PC-3 (cell line): Measurements from ENCODE around the gene MZB1. TPM values are rescaled to one million over a fixed set of nuclear protein-coding genes. Genes with fewer than 3 reads are reported as not detected.

Experiments
- ATAC-seq: fragments of 200-7000 bp; cut with Tn5 transposase; 2 replicates; pipeline ENCODE4 v1.9.1; 2020; ENCODE audit warnings: mild to moderate bottlenecking, moderate library complexity
- BruUV-seq: library from RNA; stranded (reverse); fragments of 400-500 nt; replicated peaks from 2 replicates; lab custom pipeline; 2021; lab: Mats Ljungman, UMichigan
- CTCF ChIA-PET: fragments of 300-600 bp; sonication (Branson Sonifier 250); formaldehyde crosslinking; loops from one replicate; lab custom pipeline; 2022; ENCODE audit warnings: antibody characterized with exemption; lab: Charles Lee
- POLR2A ChIA-PET: fragments of 300-600 bp; sonication (Branson Sonifier 250); formaldehyde crosslinking; loops from one replicate; lab custom pipeline; 2022; ENCODE audit warnings: antibody characterized with exemption; ENCODE audit not compliant: unreplicated experiment; lab: Charles Lee
- DNase-seq: peaks from one replicate; pipeline ENCODE4 v3.0.0-alpha.2; 2015
- H2AFZ ChIP-seq: fragments of 300-600 bp; sonication (generic); 2 replicates; pipeline ENCODE4 v1.6.0; 2016; ENCODE audit warnings: antibody characterized with exemption, low read length
- H3F3A ChIP-seq: fragments of 300-600 bp; sonication (generic); one replicate; pipeline ENCODE4 v1.6.0; 2017; ENCODE audit warnings: antibody characterized with exemption, low read length, control low read depth, mild to moderate bottlenecking; ENCODE audit not compliant: unreplicated experiment
- H3K27ac ChIP-seq: fragments of 300-600 bp; sonication (generic); 2 replicates; pipeline ENCODE4 v1.5.1; 2016; ENCODE audit warnings: mild to moderate bottlenecking, low read length
- H3K27me3 ChIP-seq: fragments of 300-600 bp; sonication (generic); 2 replicates; pipeline ENCODE4 v1.6.1; 2016; ENCODE audit warnings: low read length, mixed read lengths
- H3K36me3 ChIP-seq: fragments of 300-600 bp; sonication (generic); 2 replicates; pipeline ENCODE4 v1.6.1; 2016; ENCODE audit warnings: low read depth, mixed run types, low read length, mixed read lengths
- H3K4me1 ChIP-seq: fragments of 300-600 bp; sonication (generic); 2 replicates; pipeline ENCODE4 v1.5.1; 2016; ENCODE audit warnings: low read length; ENCODE audit not compliant: insufficient read depth
- H3K4me2 ChIP-seq: fragments of 300-600 bp; sonication (generic); 2 replicates; pipeline ENCODE4 v1.6.0; 2016; ENCODE audit warnings: low read length
- H3K4me3 ChIP-seq: fragments of 300-600 bp; sonication (generic); 2 replicates; pipeline ENCODE4 v1.5.1; 2016; ENCODE audit warnings: mild to moderate bottlenecking, low read length, mixed read lengths
- H3K79me2 ChIP-seq: fragments of 300-600 bp; sonication (generic); 2 replicates; pipeline ENCODE4 v1.6.1; 2017; ENCODE audit warnings: low read length, mixed read lengths
- H3K9ac ChIP-seq: fragments of 300-600 bp; sonication (generic); 2 replicates; pipeline ENCODE4 v1.6.0; 2016; ENCODE audit warnings: mild to moderate bottlenecking, low read length
- H3K9me2 ChIP-seq: fragments of 300-600 bp; sonication (generic); replicated peaks from 2 replicates; pipeline ENCODE4 v1.6.1; 2016; ENCODE audit warnings: mixed run types, low read length, mixed read lengths
- H3K9me3 ChIP-seq: fragments of 300-600 bp; sonication (generic); 2 replicates; pipeline ENCODE4 v1.6.1; 2016; ENCODE audit warnings: low read length, mixed read lengths
- H4K20me1 ChIP-seq: fragments of 300-600 bp; sonication (generic); 2 replicates; pipeline ENCODE4 v1.6.1; 2016; ENCODE audit warnings: low read length, mixed read lengths
- CTCF ChIP-seq: fragments of 300-600 bp; sonication (generic); conservative IDR thresholded peaks from 2 replicates; pipeline ENCODE4 v1.5.1; 2017; ENCODE audit warnings: antibody characterized with exemption, low read depth, mild to moderate bottlenecking, low read length
- EZH2 ChIP-seq: fragments of 300-600 bp; sonication (generic); IDR thresholded peaks from one replicate; pipeline ENCODE4 v1.6.1; 2017; ENCODE audit warnings: antibody characterized with exemption, mild to moderate bottlenecking, low read length; ENCODE audit not compliant: unreplicated experiment
- EZH2phosphoT487 ChIP-seq: fragments of 300-600 bp; sonication (generic); IDR thresholded peaks from 2 replicates; pipeline ENCODE4 v1.6.1; 2018; ENCODE audit warnings: mild to moderate bottlenecking, antibody characterized with exemption, low read length, borderline replicate concordance
- intact Hi-C: fragments of 100-400 bp; cut with micrococcal nuclease; formaldehyde crosslinking; loops from 2 replicates; pipeline ENCODE4 v1.9.0; 2023
- total RNA-seq: library from RNA; depleted of rRNA; stranded (reverse); fragments of >200 nt; gene quantifications from 2 replicates; pipeline ENCODE4 v1.2.3, GENCODE V29; 2014

Gene MZB1
- total RNA-seq, 1 experiment from 2014 or later, result 0.22 TPM

- CTCF ChIA-PET, result no interaction called here
- intact Hi-C loops, result no loop called here
- ATAC-seq (no peak), DNase-seq (no peak)
- H3K9ac ChIP-seq, result no peak overlapping the region
- H3K4me1 ChIP-seq, result peaks cover 4% of the 10 kb centered on the region; the same call in 1 of the 2 replicates
- no peaks in the 10 kb centered on the region for H3K79me2 ChIP-seq
- no peaks in the 10 kb centered on the region for H3K9me2 ChIP-seq
- H2AFZ ChIP-seq, result no peak overlapping the region
- H3F3A ChIP-seq, result no peaks in the 10 kb centered on the region
- no peaks in the 10 kb centered on the region for H3K27me3 ChIP-seq
- BruUV-seq, result no TSS peak
- H4K20me1 ChIP-seq, result no peaks in the 10 kb centered on the region
- no peak overlapping the region for H3K4me3 ChIP-seq
- POLR2A ChIA-PET, result no interaction called here
- H3K36me3 ChIP-seq, result no peaks in the 10 kb centered on the region
- TF ChIP-seq EZH2phosphoT487, result no peak
- TF ChIP-seq CTCF, result no peak
- no peak for TF ChIP-seq EZH2
- no peak overlapping the region for H3K4me2 ChIP-seq
- no peak overlapping the region for H3K27ac ChIP-seq
- H3K9me3 ChIP-seq, result no peaks in the 10 kb centered on the region
Measured at GRCh38 chr5:139381837-139382761, 7.6 kb downstream of the MZB1 start.

- H3K36me3 ChIP-seq, result no peaks in the 10 kb centered on the region
- no peak overlapping the region for H2AFZ ChIP-seq
- no TSS peak for BruUV-seq
- TF ChIP-seq CTCF (no peak), EZH2 (no peak), EZH2phosphoT487 (no peak)
- no peak overlapping the region for H3K4me3 ChIP-seq
- no peaks in the 10 kb centered on the region for H3K27me3 ChIP-seq
- POLR2A ChIA-PET, result no interaction called here
- DNase-seq, result no peak
- H4K20me1 ChIP-seq, result no peaks in the 10 kb centered on the region
- CTCF ChIA-PET, result no interaction called here
- H3K9me2 ChIP-seq, result no peaks in the 10 kb centered on the region
- H3K79me2 ChIP-seq, result no peaks in the 10 kb centered on the region
- no peak overlapping the region for H3K27ac ChIP-seq
- no peak overlapping the region for H3K4me2 ChIP-seq
- no peaks in the 10 kb centered on the region for H3K9me3 ChIP-seq
- no peaks in the 10 kb centered on the region for H3F3A ChIP-seq
- ATAC-seq, result no peak
- intact Hi-C loops, result no loop called here
- no peak overlapping the region for H3K9ac ChIP-seq
- peaks cover 7% of the 10 kb centered on the region for H3K4me1 ChIP-seq
Measured at GRCh38 chr5:139379626-139380449, 9.9 kb downstream of the MZB1 start.
